GM12801 (cell line): ENCODE measurements around the gene BTBD19.

ENCODE experiments used
- CTCF ChIP-seq: IDR thresholded peaks from one replicate; pipeline ENCODE4 v1.5.1; 2011; ENCODE audit warnings: control low read depth; ENCODE audit not compliant: insufficient read length; ENCODE audit errors: extremely low read depth

BTBD19 gene

GRCh38 chr1:44805311-44806024 is 2.9 kb upstream of the BTBD19 start:
- no peak for TF ChIP-seq CTCF

GRCh38 chr1:44806025-44806703 is 2.2 kb upstream of the BTBD19 start:
- no peak for TF ChIP-seq CTCF

- no peak for TF ChIP-seq CTCF
These were observed 1.5 kb upstream of the BTBD19 start, which contains the start of gene DYNLT4 for GRCh38 chr1:44806704-44807363. DYNLT4 (minus strand) TSS chr1:44807351; CDS start chr1:44806668, 683 bp downstream.

- no peak for TF ChIP-seq CTCF
These were observed 810 bp upstream of the BTBD19 start for GRCh38 chr1:44807364-44808062.

GRCh38 chr1:44808938-44809917 is 905 bp downstream of the BTBD19 start:
- TF ChIP-seq CTCF: no peak

- no peak for TF ChIP-seq CTCF
These were observed 1.9 kb downstream of the BTBD19 start for GRCh38 chr1:44810101-44810761.
